Cerebellar cortex (tissue), 1 donor: Measurements from ENCODE around the gene SORCS3.

Experiments
- DNase-seq: peaks from one replicate; pipeline ENCODE4 v3.0.0-alpha.2; 2015; ENCODE audit warnings: low spot score

SORCS3 gene

DNA sequence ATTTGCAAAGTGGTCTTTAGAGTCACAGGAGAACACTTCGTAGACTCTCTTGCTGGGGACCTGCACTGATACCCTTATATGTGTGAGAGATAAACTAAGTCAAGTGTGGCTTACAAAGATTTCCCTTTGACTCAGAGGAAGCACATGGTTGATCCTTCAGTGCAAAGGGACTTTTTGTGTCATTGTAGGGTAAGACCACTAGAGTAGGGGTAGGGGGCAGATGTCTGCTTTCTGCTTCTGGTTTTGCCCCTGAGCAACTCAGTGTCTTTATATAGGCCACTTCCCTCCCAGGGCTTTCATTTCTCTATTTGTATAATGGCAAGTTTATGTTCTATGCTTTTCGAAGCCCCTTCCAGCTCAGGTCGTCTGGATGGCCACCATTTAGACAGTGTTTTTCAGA lies 281.7 kb downstream of the SORCS3 start:
- no peak for DNase-seq

DNA sequence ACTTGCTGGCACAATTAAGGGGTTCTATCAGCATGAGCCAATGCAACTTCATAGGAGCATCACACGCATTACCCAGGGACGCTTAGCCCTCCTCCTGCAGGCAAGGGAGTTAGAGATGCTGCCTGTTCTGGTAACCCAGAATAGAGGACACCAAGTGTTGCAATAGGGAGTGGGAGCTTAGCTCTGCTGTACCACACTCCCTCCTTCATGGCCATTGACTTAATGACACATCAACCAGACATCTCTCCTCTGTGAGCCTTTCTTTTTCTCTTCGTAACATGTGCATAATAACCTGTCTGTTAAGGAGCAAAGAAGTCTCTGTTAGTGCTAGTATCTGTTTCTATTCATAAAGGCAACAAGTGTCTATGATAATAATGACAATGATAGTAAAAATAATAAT lies 282.4 kb downstream of the SORCS3 start:
- no peak for DNase-seq

GRCh38 chr10:104924101-104924795 lies 283.2 kb downstream of the SORCS3 start:
- DNase-seq: no peak

DNA sequence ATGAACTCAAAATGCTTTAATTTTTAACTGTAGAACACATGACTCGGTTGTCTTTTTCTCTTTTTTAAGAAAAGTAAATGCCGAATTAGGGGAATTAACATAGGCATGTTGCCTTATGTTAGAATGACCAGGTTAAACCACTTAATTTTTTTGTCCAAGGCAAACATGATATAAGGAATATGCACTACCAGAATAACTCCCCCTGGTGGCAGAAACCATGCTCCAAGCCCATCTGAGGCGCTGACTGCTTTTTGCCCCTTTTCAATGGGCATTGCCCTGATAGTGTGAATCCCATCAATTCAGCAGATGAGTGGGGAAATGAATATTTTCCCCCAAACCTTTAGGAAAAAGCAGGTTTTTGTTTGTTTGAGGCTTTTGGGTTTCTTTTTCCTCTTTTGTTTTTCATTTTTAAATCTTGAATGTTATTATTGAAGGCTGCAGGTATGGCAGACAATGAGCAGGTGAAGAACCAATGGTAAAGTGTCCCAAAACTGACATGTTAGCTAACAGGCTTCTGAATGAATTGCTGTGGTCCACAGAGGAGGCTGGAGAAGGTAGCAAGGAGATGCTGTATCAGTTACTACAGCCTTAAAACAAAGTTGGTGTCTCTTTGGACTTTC lies 284.3 kb downstream of the SORCS3 start:
- peak; percentile 25 for DNase-seq

- no peak for DNase-seq
Measured at GRCh38 chr10:104928734-104929133, 287.6 kb downstream of the SORCS3 start.

DNA sequence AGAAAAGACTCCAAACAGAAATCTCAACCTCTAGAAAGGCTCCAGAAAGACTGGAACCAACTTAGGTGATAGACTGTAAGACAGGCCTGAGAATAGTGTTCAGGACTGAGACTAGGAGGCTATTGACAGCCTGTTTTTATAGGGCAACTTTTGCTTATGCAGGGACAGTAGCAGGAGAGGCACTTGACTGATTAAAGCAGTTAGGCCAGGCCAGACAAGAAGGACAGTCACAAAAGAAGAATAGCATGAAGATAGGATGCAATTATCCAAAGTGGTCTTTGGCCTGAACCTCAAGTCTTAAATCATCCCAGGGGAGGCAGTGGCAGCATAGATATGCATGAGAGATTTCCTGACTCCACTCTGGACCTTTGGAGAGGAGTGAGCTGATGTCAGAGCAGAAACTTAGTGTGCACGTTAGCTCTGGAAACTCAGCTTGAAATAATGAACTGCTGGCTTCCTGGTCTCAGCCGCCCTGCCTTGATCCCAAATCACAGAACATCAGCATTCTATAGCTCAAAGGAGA lies 290.6 kb downstream of the SORCS3 start:
- no peak for DNase-seq

DNA sequence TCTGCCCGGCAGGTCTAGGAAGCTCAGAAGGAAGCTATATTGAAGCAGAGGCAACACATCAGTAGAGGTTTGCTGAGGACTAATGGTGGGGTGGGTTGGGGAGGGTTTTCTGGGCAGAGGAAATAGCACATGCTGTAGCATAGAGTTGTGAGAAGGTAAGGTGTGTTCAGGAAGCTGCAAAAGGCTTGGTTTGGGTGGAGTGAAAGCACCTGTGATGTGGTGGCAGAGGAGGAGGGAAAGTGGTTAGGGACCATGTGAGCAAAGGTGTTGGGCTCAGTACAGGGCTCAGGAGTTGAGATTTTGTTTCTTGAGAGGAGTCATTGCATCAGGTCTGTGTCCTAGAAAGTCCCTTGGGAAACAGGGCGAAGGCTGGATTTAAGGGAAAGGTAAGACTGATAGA lies 294.6 kb downstream of the SORCS3 start:
- no peak for DNase-seq

DNA sequence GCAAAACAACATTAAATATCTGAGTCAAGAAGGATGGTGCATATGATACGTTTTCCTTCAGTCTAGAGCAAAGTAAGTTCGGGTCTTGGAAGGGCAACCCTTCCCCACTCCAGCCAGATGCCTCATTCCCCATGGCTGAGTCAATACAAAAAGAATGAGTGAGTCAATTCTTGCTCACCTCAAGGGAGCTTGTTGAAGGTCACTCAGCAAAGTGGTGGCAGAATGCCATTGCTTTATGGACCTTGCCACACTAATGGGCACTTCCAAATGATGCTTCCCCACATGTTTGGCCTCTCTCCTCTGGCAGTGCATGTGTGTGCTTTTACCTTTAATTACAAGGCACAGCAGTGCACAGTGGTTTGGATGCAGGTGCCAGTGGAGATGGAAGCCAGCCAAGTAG lies 296.5 kb downstream of the SORCS3 start:
- DNase-seq: no peak

- no peak for DNase-seq
Measured at GRCh38 chr10:104938031-104938430, 296.9 kb downstream of the SORCS3 start.

- no peak for DNase-seq
Measured at GRCh38 chr10:104941662-104942061, 300.6 kb downstream of the SORCS3 start.

DNA sequence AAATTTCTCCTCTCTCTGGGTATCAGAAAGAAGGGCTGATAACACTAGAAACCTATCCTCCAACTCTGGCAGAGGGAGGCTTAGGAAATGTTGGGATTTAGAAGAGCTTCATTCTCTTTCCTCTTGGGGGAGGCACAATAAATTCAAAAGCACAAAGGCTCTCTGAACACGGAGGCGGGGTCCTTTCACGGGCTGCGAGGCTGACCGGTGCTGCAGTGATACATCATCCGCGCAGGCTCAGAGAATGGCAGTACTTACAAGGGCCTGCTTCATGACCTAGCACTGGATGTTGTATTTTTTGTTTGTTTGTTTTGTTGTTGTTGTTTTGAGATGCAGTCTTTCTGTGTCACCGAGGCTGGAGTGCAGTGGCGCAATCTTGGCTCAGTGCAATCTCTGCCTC lies 306.2 kb downstream of the SORCS3 start:
- no peak for DNase-seq

GRCh38 chr10:104957178-104957841 lies 316.2 kb downstream of the SORCS3 start:
- no peak for DNase-seq

- DNase-seq: no peak
Measured at GRCh38 chr10:104966563-104967297, 325.6 kb downstream of the SORCS3 start.

DNA sequence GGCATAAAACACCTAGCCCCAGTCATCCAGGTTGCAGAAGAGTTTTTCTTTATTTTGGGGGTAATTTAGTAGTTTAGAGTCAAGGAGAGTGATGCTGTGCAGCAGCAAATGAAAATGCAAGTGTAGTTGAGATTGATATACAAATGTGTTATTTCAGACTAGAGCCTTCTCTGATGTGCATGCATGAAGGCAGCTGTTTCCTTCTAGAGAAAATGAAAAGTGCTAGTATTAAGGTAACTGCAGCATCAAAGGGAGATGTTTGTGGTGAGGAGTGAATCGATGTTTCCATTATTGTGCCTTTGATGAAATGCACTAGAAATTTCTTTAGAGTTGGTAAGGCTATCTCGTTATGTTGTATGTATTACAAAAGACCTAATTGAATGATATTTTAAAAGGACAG lies 339.3 kb downstream of the SORCS3 start:
- DNase-seq: no peak

GRCh38 chr10:104981995-104982394 lies 340.9 kb downstream of the SORCS3 start:
- DNase-seq: no peak

DNA sequence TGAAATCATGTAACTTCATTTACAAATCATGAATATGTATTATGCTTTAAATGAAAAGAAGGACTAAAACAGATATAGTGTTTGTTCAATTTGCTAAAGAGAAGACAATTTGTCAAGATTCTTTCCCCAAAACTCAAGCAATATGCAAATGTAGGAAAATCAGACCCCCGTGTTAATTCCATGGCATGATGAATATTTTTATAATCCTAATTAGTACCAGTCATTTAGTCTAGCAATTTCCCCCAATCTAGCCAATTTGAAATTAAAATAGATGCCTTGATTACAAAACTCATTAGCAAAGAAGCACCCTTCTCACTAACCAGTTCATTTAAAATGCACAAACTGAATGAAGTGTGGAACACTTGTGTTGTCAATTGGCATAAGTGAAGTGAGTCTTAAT lies 347.6 kb downstream of the SORCS3 start:
- DNase-seq: no peak

DNA sequence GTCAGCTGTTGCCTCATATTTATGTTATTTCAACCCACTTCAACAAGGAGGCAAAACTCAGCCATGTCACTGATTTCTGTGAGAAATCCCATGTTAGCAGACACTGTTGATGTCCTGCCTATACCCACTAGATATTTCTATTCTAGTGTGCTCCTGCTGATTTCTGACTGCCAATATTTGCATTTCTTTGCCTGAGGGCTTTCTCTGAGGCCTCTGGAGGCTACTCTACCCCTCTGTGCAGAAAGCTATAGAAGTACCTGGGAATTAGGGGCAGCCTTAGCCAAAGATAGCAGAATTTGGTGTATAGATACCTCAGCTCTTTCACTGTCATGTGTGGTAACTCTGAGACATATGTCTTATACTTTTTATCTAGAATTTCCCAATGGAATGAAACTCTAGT lies 348.8 kb downstream of the SORCS3 start:
- no peak for DNase-seq

- DNase-seq: no peak
Measured at GRCh38 chr10:104993085-104993484, 352.0 kb downstream of the SORCS3 start.

DNA sequence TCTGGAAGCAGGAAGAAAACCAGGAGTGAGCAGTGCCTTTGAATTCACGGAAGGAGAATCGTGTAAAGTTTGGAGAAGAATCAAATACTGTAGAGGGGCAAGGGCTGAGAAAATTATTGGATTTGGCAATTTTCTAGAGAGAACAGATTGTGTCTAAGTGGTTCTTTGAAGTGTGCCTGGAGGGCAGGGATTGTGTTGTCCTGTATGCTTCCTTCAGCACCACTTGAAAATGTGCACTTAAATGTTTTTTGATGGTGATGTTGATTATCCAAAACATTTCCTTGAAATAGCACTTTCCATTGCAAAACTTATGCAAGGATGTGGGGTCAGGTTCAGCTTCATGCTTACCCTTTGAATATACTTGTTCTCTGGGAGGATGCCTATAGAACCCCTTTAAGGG lies 360.2 kb downstream of the SORCS3 start:
- DNase-seq: no peak

GRCh38 chr10:105010411-105011121 lies 369.5 kb downstream of the SORCS3 start:
- DNase-seq: no peak

- DNase-seq: no peak
Measured at GRCh38 chr10:105017116-105017515, 376.0 kb downstream of the SORCS3 start.

DNA sequence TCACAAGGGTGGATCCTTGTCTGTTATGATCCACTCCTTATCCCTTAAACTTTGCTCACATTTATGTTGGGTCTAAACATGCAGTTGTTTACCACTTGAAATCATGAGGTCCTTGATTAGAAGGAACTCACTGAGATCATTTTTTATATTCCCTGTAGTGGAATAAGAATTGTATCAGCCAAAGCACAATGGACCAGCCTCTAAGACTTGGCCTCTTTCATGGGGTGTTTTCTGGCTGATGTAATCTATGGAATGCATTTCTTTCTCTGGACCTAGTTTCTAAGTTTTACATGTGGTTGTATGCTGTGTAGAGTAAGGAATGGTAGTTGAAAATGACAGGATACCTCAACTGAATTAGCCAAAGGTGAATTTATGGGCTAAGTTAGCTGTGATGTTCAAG lies 376.6 kb downstream of the SORCS3 start:
- no peak for DNase-seq
